ENCODE results near the gene RNF133. TPM values are rescaled to one million over a fixed set of nuclear protein-coding genes. Genes with fewer than 3 reads are reported as not detected.

Gene RNF133
- total RNA-seq, 1 experiment from 2014 or later: 0.20 TPM

DNA sequence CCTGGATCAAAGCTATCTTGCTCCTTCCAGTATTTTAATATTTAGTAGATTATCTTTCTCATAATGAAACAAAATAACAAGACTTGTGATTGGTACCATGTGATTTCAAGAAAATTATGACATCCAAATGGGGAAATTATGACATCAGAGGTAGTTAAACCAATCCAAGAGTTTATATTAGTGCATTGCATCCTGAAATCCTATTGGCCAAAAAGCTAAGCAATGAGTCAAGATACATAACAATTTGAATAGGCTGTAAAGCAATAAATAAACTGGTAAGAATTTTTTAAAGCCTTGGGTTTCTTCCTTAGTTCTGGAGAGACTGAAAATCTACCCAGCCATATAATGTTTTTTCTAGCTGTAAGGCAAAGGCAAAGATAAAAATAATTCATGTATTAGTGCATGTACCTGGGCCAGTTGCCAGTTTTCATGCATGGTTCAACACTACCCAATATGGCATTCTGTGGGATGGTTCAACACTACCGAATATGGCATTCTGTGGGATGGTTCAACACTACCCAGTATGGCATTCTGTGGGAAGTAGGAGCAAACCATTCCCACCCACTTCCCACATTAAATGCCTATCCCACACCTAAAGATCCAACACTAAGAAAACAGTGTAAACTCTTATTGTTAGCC is 4.1 kb upstream of the RNF133 start, which contains the start of gene RNF148 (continued):
- TF ChIP-seq SRF (IDR thresholded peaks at IDR 0.05; ENCODE audit: low read depth): no peak
- no peak for TF ChIP-seq FOSL1 (IDR thresholded peaks at IDR 0.05; ENCODE audit: low read depth)
- TF ChIP-seq RAD21 (IDR thresholded peaks at IDR 0.05; ENCODE audit: low read depth): no peak

DNA sequence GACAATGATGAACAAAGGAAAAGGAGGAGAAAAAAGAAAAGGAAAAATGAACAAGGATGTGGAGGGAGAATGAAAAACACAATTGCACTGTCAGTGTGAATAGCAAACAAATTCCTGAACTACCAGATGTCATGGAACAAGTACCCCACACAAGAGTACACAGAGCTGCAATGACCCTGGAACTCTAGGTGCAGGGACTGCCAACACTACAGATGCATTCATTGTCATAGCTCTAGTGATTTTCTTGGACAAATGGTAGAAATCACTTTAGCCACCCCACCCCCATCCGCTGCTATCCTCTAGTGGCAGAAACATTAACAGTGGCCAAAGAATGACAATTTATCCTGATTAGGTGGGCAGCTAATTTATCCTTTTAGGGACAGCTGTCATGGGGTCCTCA is 3.1 kb downstream of the RNF133 start:
- Histone ChIP-seq H3K9me3 (ENCODE audit: control insufficient read depth in 1 of 2, insufficient read depth in 1 of 2, low read depth in 1 of 2, low read length in 2 of 2) (peaks cover 0 to 2% of the 10 kb centered on the region in 2 experiments; a peak in 1 of 4 replicates), H3K4me1 (ENCODE audit: control insufficient read depth in 1 of 2, insufficient read depth in 2 of 2, low read length in 2 of 2) (no peaks in the 10 kb centered on the region), H2AFZ (ENCODE audit: low read depth, low read length, poor library complexity, severe bottlenecking) (no peak overlapping the region), H3K9ac (ENCODE audit: low read length) (no peak overlapping the region), H3K27ac (ENCODE audit: low read depth, low read length) (no peak overlapping the region), H4K20me1 (ENCODE audit: insufficient read depth) (no peaks in the 10 kb centered on the region), H3K27me3 (ENCODE audit: insufficient read depth, low read length) (no peaks in the 10 kb centered on the region), H3K4me2 (ENCODE audit: low read length) (no peak overlapping the region), H3K79me2 (ENCODE audit: insufficient read depth, low read length) (no peaks in the 10 kb centered on the region), H3K9me2 (ENCODE audit: insufficient read depth) (no peaks in the 10 kb centered on the region), H3K36me3 (ENCODE audit: control insufficient read depth in 1 of 2, insufficient read depth in 2 of 2, low read length in 2 of 2) (no peaks in the 10 kb centered on the region), H3K4me3 (replicated peaks in 1 of 2; ENCODE audit: low read depth in 1 of 2, low read length in 2 of 2) (no peak overlapping the region)
- TF ChIP-seq POLR2AphosphoS5 (IDR thresholded peaks at IDR 0.05; ENCODE audit: low read depth, low read length) (no peak), SP1 (IDR thresholded peaks at IDR 0.05; ENCODE audit: low read depth) (no peak), CBX3 (IDR thresholded peaks at IDR 0.05; ENCODE audit: low read depth) (no peak), ZNF274 (IDR thresholded peaks at IDR 0.05; ENCODE audit: low read depth, low read length) (no peak), TCF7L2 (IDR thresholded peaks at IDR 0.05; ENCODE audit: borderline replicate concordance, extremely low read depth, insufficient read depth, insufficient read length) (no peak), POLR2A (IDR thresholded peaks at IDR 0.05; ENCODE audit: borderline replicate concordance, extremely low read depth, insufficient read depth, insufficient read length) (no peak), SIN3A (IDR thresholded peaks at IDR 0.05; ENCODE audit: low read depth) (no peak), EZH2 (IDR thresholded peaks at IDR 0.05) (no peak), ATF3 (IDR thresholded peaks at IDR 0.05) (no peak), CEBPB (IDR thresholded peaks at IDR 0.05; ENCODE audit: low read depth) (no peak), RAD21 (IDR thresholded peaks at IDR 0.05; ENCODE audit: low read depth) (no peak), REST (IDR thresholded peaks at IDR 0.05; ENCODE audit: low read depth) (no peak), SRF (IDR thresholded peaks at IDR 0.05; ENCODE audit: low read depth) (no peak), JUND (IDR thresholded peaks at IDR 0.05) (no peak)
- TF ChIP-seq, protein P1, sequence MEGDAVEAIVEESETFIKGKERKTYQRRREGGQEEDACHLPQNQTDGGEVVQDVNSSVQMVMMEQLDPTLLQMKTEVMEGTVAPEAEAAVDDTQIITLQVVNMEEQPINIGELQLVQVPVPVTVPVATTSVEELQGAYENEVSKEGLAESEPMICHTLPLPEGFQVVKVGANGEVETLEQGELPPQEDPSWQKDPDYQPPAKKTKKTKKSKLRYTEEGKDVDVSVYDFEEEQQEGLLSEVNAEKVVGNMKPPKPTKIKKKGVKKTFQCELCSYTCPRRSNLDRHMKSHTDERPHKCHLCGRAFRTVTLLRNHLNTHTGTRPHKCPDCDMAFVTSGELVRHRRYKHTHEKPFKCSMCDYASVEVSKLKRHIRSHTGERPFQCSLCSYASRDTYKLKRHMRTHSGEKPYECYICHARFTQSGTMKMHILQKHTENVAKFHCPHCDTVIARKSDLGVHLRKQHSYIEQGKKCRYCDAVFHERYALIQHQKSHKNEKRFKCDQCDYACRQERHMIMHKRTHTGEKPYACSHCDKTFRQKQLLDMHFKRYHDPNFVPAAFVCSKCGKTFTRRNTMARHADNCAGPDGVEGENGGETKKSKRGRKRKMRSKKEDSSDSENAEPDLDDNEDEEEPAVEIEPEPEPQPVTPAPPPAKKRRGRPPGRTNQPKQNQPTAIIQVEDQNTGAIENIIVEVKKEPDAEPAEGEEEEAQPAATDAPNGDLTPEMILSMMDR (IDR thresholded peaks at IDR 0.05 in 2 of 3, conservative IDR thresholded peaks at IDR 0.05 in 1 of 3; ENCODE audit: borderline replicate concordance in 1 of 3, insufficient read depth in 1 of 3, low read depth in 2 of 3, low read length in 2 of 3): no peak
- TF ChIP-seq, protein P2, sequence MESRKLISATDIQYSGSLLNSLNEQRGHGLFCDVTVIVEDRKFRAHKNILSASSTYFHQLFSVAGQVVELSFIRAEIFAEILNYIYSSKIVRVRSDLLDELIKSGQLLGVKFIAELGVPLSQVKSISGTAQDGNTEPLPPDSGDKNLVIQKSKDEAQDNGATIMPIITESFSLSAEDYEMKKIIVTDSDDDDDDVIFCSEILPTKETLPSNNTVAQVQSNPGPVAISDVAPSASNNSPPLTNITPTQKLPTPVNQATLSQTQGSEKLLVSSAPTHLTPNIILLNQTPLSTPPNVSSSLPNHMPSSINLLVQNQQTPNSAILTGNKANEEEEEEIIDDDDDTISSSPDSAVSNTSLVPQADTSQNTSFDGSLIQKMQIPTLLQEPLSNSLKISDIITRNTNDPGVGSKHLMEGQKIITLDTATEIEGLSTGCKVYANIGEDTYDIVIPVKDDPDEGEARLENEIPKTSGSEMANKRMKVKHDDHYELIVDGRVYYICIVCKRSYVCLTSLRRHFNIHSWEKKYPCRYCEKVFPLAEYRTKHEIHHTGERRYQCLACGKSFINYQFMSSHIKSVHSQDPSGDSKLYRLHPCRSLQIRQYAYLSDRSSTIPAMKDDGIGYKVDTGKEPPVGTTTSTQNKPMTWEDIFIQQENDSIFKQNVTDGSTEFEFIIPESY (IDR thresholded peaks at IDR 0.05; ENCODE audit: extremely low read depth, insufficient replicate concordance, low read length): no peak
- ChIA-PET CTCF (no interaction called here), POLR2A (no interaction called here), RAD21 (ENCODE audit: low non-redundant PET in 1 of 2, low total read pairs in 2 of 2, uncharacterized antibody in 2 of 2, unreplicated experiment in 2 of 2) (no interaction called here)
- ATAC-seq (no peak), DNase-seq (ENCODE audit: low read depth, low spot score) (no peak)
- BruUV-seq (replicated peaks): no TSS peak
- intact Hi-C loops (cut with micrococcal nuclease): no loop called here

All from HCT116 (cell line).